ENCODE results near the gene ANO10.

Gene ANO10

DNA sequence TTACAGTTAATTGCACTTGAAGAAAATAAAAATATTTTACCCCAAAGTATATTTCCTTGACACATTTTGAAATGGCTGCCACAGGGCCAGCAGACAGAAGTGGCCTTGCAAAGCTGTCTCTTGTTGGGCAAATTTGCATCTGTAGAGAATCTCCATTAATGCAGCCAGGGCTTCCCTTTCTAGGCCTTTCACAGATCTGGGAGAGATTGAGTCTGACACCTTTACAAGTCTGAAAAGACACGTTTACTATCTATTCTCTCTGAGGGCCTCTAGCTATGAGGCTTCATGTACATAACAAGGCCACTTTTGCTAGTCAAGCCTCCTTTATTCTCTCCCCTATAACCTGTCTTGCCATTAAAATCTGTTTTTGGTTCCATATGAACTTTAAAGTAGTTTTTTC is 135.9 kb downstream of the ANO10 start:
- TF ChIP-seq FOXM1 (IDR thresholded peaks at IDR 0.05; ENCODE audit: borderline replicate concordance, low read depth) (no peak), TAF1 (IDR thresholded peaks at IDR 0.05; ENCODE audit: low read depth) (no peak), USF1 (IDR thresholded peaks at IDR 0.05) (no peak), TCF12 (IDR thresholded peaks at IDR 0.05; ENCODE audit: low read depth) (no peak), YY1 (IDR thresholded peaks at IDR 0.05; ENCODE audit: low read depth) (no peak), RAD21 (IDR thresholded peaks at IDR 0.05; ENCODE audit: low read depth) (no peak), EGR1 (IDR thresholded peaks at IDR 0.05) (no peak), CEBPB (IDR thresholded peaks at IDR 0.05) (no peak), TEAD4 (IDR thresholded peaks at IDR 0.05) (no peak)
- TF ChIP-seq, protein P1, sequence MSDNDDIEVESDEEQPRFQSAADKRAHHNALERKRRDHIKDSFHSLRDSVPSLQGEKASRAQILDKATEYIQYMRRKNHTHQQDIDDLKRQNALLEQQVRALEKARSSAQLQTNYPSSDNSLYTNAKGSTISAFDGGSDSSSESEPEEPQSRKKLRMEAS (IDR thresholded peaks at IDR 0.05) = no peak

DNA sequence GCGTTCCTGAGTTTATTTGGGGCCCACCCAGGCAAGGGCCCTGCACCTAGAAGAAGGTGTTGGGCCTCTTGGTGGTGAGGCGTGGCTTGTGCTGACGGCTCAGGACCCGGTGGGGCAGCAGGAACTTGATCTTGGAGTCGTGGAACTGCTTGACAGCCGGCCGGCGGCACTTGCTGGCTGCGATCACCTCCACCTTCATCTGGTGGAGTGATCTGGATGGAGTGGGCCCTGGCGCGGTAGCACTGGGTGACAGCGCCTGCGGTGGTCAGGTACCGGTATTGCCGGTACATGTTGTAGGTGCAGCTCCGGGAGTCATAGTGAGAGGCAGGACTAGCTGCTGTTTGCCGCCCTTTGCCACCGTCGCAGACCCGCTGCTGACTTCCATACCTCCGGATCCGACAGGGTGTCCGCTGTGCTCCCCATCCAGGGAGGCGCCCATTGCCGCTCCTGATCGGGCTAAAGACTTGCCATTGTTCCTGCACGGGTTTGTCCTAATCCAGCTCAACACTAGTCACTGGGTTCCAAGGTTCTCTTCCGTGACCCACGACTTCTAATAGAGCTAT is 136.8 kb downstream of the ANO10 start:
- TF ChIP-seq FOXM1 (IDR thresholded peaks at IDR 0.05; ENCODE audit: borderline replicate concordance, low read depth) (no peak), CEBPB (IDR thresholded peaks at IDR 0.05) (no peak), EGR1 (IDR thresholded peaks at IDR 0.05) (no peak), YY1 (IDR thresholded peaks at IDR 0.05; ENCODE audit: low read depth) (no peak), TEAD4 (IDR thresholded peaks at IDR 0.05) (no peak), CREB1 (IDR thresholded peaks at IDR 0.05; ENCODE audit: low read depth) (no peak), RAD21 (IDR thresholded peaks at IDR 0.05; ENCODE audit: low read depth) (no peak), TAF1 (IDR thresholded peaks at IDR 0.05; ENCODE audit: low read depth) (no peak)

DNA sequence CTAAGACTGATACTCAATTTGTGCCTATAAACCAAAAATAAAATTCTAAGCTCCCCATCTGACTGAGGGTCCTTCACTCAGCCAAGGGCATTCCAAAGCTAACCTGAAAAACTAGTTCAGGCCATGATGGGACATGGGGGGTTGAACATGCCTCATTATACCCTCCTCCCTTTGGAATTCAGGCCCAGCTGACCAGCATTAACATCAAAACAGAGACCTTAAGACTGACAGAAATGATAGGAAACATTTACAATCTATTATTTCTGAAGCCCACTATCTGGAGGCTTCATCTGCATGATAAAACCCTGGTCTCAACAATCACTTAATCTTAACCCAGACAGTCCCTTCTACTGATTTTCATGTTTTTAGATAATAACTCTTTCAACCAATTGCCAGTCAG is 140.4 kb downstream of the ANO10 start:
- TF ChIP-seq TEAD4 (IDR thresholded peaks at IDR 0.05) (peak; percentile 76), CREB1 (IDR thresholded peaks at IDR 0.05; ENCODE audit: low read depth) (no peak)
- TF ChIP-seq, protein P1 (IDR thresholded peaks at IDR 0.05) = no peak

DNA sequence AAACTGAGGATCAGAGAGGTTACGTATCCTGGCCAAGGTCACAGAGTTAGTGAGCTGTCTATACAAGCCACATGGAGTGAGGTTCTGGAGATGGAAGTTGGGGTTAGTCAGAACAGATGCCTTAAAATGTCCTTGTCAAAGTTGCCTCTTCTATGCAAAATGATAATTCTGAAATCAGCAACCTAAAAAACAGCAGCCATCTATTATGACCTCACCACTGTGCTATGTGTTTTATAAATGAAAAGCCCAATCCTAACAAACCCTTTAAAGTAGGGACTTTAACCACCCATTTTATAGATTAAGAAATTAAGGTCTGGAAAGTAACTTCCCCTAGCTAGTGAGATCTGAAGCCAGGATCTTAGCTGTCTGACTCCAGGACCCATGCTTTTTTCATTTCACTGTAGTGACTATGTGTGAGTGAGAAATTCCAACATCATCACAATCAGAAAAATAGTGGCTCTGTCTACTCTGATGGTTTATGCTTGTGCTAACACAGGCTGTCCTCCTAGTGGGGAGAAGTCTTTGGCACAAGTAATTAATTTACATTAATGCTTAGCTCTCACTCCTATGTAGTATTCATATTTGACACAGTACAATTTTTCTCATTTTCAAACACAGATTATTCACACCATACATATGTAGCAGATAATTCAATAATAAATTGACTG is 143.6 kb downstream of the ANO10 start:
- TF ChIP-seq REST (IDR thresholded peaks at IDR 0.05; ENCODE audit: low read depth) = no peak
- TF ChIP-seq EP300 (IDR thresholded peaks at IDR 0.05; ENCODE audit: borderline replicate concordance) = no peak
- no peak for TF ChIP-seq ZBTB7A (IDR thresholded peaks at IDR 0.05; ENCODE audit: low read depth)
- TF ChIP-seq YY1 (IDR thresholded peaks at IDR 0.05; ENCODE audit: low read depth) = no peak
- TF ChIP-seq TAF1 (IDR thresholded peaks at IDR 0.05; ENCODE audit: low read depth) = no peak
- no peak for TF ChIP-seq EGR1 (IDR thresholded peaks at IDR 0.05)
- TF ChIP-seq TEAD4 (IDR thresholded peaks at IDR 0.05) = no peak
- TF ChIP-seq CEBPB (IDR thresholded peaks at IDR 0.05) = no peak
- no peak for TF ChIP-seq CREB1 (IDR thresholded peaks at IDR 0.05; ENCODE audit: low read depth)
- no peak for TF ChIP-seq TCF12 (IDR thresholded peaks at IDR 0.05; ENCODE audit: low read depth)
- no peak for TF ChIP-seq RAD21 (IDR thresholded peaks at IDR 0.05; ENCODE audit: low read depth)
- no peak for TF ChIP-seq NFIC (IDR thresholded peaks at IDR 0.05)
- TF ChIP-seq, protein P1 (IDR thresholded peaks at IDR 0.05) = no peak
- TF ChIP-seq USF1 (IDR thresholded peaks at IDR 0.05) = no peak
- TF ChIP-seq FOXM1 (IDR thresholded peaks at IDR 0.05; ENCODE audit: borderline replicate concordance, low read depth) = no peak

- no peak for TF ChIP-seq TEAD4 (IDR thresholded peaks at IDR 0.05)
- no peak for TF ChIP-seq USF1 (IDR thresholded peaks at IDR 0.05)
- TF ChIP-seq REST (IDR thresholded peaks at IDR 0.05; ENCODE audit: low read depth) = no peak
- no peak for TF ChIP-seq CEBPB (IDR thresholded peaks at IDR 0.05)
- TF ChIP-seq ZBTB7A (IDR thresholded peaks at IDR 0.05; ENCODE audit: low read depth) = no peak
- no peak for TF ChIP-seq FOXM1 (IDR thresholded peaks at IDR 0.05; ENCODE audit: borderline replicate concordance, low read depth)
Measured at GRCh38 chr3:43477600-43477999, 144.2 kb downstream of the ANO10 start.
